Daoy (cell line): ENCODE measurements around the gene PPP2R3B. TPM values are rescaled to one million over a fixed set of nuclear protein-coding genes. Genes with fewer than 3 reads are reported as not detected.
"Not testable (repeated sequence)": the region's sequence is repeated elsewhere in the genome, so short reads cannot be mapped to it uniquely, and the experiment has no call there.

Experiments
- DNase-seq: peaks from one replicate; pipeline ENCODE4 v3.0.0-alpha.2; 2015; ENCODE audit warnings: low read depth
- total RNA-seq: library from RNA; depleted of rRNA; stranded (reverse); fragments of >200 nt; shearing (Covaris generic); gene quantifications from 2 replicates; pipeline ENCODE4 v1.2.3, GENCODE V29; 2014

The PPP2R3B gene
- total RNA-seq, 1 experiment from 2014 or later: 11.0 TPM

- no peak for DNase-seq
Measured at GRCh38 chrX:405149-405548, 18.4 kb upstream of the PPP2R3B start.

GRCh38 chrX:404656-405055 is 17.9 kb upstream of the PPP2R3B start:
- no peak for DNase-seq

GRCh38 chrX:402857-403256 is 16.1 kb upstream of the PPP2R3B start:
- DNase-seq: no peak

GRCh38 chrX:400258-400657 is 13.6 kb upstream of the PPP2R3B start:
- DNase-seq: no peak

GRCh38 chrX:397575-397974 is 10.9 kb upstream of the PPP2R3B start:
- DNase-seq: no peak

GRCh38 chrX:394830-395229 is 8.1 kb upstream of the PPP2R3B start:
- no peak for DNase-seq

- no peak for DNase-seq
Measured at GRCh38 chrX:392575-392846, 5.8 kb upstream of the PPP2R3B start.

- DNase-seq: no peak
Measured at GRCh38 chrX:391717-392574, 5.2 kb upstream of the PPP2R3B start.

- no peak for DNase-seq
Measured at GRCh38 chrX:390459-390858, 3.8 kb upstream of the PPP2R3B start.

GRCh38 chrX:389021-389441 is 2.3 kb upstream of the PPP2R3B start:
- DNase-seq: no peak

- DNase-seq: no peak
Measured at GRCh38 chrX:387729-388128, 1.0 kb upstream of the PPP2R3B start.

GRCh38 chrX:386239-386767 is 404 bp downstream of the PPP2R3B start:
- DNase-seq: no peak

- not testable (repeated sequence) for DNase-seq
Measured at GRCh38 chrX:385736-386135, 971 bp downstream of the PPP2R3B start.

- no peak for DNase-seq
Measured at GRCh38 chrX:384861-385260, 1.8 kb downstream of the PPP2R3B start.

GRCh38 chrX:378443-378842 is 8.3 kb downstream of the PPP2R3B start:
- no peak for DNase-seq

GRCh38 chrX:376206-376605 is 10.5 kb downstream of the PPP2R3B start:
- DNase-seq: not testable (repeated sequence)

GRCh38 chrX:375181-376036 is 11.3 kb downstream of the PPP2R3B start:
- no peak for DNase-seq

GRCh38 chrX:374596-374995 is 12.1 kb downstream of the PPP2R3B start:
- DNase-seq: no peak

GRCh38 chrX:373641-374471 is 12.9 kb downstream of the PPP2R3B start:
- no peak for DNase-seq

- no peak for DNase-seq
Measured at GRCh38 chrX:372856-373640, 13.7 kb downstream of the PPP2R3B start.

- no peak for DNase-seq
Measured at GRCh38 chrX:371907-372306, 14.8 kb downstream of the PPP2R3B start.
